Mesothelial cell of epicardium (in vitro differentiated cells): Measurements from ENCODE around the gene TTLL11. TPM values are rescaled to one million over a fixed set of nuclear protein-coding genes. Genes with fewer than 3 reads are reported as not detected.
"Not testable (repeated sequence)": the region's sequence is repeated elsewhere in the genome, so short reads cannot be mapped to it uniquely, and the experiment has no call there.

Experiments
- DNase-seq, 2 experiments: peaks; one replicate each; pipeline ENCODE4 v3.0.0; 2021; ENCODE audit warnings: low spot score in 2 of 2; ENCODE audit not compliant: unreplicated experiment in 2 of 2
- H3K27ac Mint-ChIP-seq: 2 replicates; pipeline ENCODE4 v1.8.0; 2021; ENCODE audit warnings: mixed read lengths
- H3K27me3 Mint-ChIP-seq: 2 replicates; pipeline ENCODE4 v1.8.0; 2021; ENCODE audit warnings: low read depth, mixed read lengths
- H3K36me3 Mint-ChIP-seq: 2 replicates; pipeline ENCODE4 v1.8.0; 2021; ENCODE audit warnings: mixed read lengths
- H3K4me1 Mint-ChIP-seq: 2 replicates; pipeline ENCODE4 v1.8.0; 2021; ENCODE audit warnings: mixed read lengths
- H3K4me3 Mint-ChIP-seq: 2 replicates; pipeline ENCODE4 v1.8.0; 2021; ENCODE audit warnings: mild to moderate bottlenecking, moderate library complexity, mixed read lengths
- H3K9me3 Mint-ChIP-seq: 2 replicates; pipeline ENCODE4 v1.8.0; 2021; ENCODE audit warnings: mixed read lengths
- total RNA-seq: library from RNA; stranded (reverse); gene quantifications from 3 replicates; pipeline ENCODE4 v1.2.1, GENCODE V29; 2021
- TF ChIP-seq, protein P1 (sequence below): fragments of 200-600 bp; sonication (generic); IDR thresholded peaks from one replicate; pipeline ENCODE4 v1.5.0; 2021; ENCODE audit warnings: antibody characterized with exemption; ENCODE audit not compliant: unreplicated experiment

TTLL11 gene
- total RNA-seq, 1 donor from 2014 or later = 4.8 TPM

DNA sequence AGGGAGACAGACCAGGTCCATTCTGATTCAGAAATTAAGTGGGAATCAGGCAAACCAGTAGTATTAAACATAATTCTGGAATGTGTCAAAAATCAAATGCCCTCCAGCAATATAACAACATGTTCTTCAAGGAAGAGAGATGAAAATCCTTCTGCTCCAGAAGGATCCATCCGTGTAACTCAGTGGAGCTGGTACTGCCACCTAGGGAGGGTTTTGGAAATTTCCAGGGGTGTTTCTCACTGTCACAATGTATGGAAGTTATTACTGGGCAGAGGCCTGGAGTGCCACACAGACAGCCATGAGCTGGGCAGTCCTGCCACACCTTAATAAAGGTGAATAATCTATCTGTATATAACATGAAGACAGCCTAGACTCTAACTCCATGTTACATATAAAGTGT is 87.5 kb downstream of the TTLL11 start:
- Mint-ChIP-seq H3K36me3 (no peaks in the 10 kb centered on the region), H3K27ac (no peak overlapping the region), H3K4me3 (no peak overlapping the region), H3K4me1 (no peaks in the 10 kb centered on the region), H3K27me3 (peaks cover 6% of the 10 kb centered on the region), H3K9me3 (no peaks in the 10 kb centered on the region)
- no peak for DNase-seq
- TF ChIP-seq, protein P1, sequence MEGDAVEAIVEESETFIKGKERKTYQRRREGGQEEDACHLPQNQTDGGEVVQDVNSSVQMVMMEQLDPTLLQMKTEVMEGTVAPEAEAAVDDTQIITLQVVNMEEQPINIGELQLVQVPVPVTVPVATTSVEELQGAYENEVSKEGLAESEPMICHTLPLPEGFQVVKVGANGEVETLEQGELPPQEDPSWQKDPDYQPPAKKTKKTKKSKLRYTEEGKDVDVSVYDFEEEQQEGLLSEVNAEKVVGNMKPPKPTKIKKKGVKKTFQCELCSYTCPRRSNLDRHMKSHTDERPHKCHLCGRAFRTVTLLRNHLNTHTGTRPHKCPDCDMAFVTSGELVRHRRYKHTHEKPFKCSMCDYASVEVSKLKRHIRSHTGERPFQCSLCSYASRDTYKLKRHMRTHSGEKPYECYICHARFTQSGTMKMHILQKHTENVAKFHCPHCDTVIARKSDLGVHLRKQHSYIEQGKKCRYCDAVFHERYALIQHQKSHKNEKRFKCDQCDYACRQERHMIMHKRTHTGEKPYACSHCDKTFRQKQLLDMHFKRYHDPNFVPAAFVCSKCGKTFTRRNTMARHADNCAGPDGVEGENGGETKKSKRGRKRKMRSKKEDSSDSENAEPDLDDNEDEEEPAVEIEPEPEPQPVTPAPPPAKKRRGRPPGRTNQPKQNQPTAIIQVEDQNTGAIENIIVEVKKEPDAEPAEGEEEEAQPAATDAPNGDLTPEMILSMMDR = no peak

DNA sequence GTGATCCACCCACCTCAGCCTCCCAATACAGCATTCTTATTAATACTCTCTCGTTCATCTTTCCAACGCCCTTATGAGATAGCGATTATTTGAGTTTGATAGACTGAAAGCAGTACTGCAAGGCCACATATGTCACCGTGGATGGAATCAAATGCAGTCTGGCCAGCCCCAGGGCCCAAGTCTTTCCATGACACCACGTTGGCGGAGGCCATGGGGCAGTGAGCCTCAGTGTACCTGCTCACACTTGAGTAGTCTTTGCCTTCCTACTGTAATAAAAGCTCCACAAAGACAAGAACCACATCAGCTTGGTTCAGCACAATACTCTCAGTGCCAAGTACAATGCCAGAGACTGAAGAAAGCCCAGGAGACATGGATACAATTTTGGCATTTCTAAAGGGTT is 88.5 kb downstream of the TTLL11 start:
- DNase-seq = no peak
- no peak overlapping the region for H3K4me3 Mint-ChIP-seq
- H3K27ac Mint-ChIP-seq = no peak overlapping the region
- H3K27me3 Mint-ChIP-seq = peaks cover 6% of the 10 kb centered on the region
- no peaks in the 10 kb centered on the region for H3K4me1 Mint-ChIP-seq
- no peaks in the 10 kb centered on the region for H3K36me3 Mint-ChIP-seq
- TF ChIP-seq, protein P1 = no peak
- no peaks in the 10 kb centered on the region for H3K9me3 Mint-ChIP-seq

DNA sequence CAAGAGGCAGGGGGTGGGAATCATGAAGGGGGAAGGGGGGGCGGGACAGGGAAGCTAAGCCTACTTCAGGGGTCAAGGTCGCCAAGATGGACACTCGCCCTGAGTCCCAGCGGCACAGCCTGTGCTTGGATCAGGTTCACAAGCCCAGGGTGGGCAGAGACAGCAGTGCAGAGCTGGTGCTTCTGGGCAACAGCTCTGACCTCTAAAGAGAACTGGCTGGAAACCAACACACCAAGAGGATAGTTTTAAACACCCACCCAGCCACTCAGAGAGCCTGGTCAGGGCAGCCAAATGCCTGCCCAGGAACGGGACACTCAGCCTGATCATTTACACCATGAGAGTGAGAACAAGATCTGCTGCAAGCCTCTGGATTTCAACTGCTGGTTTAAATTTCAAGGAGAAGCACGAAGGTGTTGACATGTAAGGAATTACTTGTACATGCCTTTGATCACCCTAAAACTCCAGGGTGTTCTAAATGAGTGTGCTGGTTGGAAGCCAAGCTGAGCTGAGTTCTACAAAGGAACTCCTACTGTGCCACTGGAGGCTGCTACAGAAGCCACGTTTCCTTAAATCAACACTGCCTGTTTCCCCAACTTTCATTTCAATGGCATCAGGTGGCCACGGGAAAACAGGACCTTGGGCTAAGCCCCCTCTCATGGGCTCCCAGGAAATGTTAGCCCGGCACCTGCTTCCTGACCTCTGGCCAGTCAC is 91.5 kb downstream of the TTLL11 start:
- Mint-ChIP-seq H3K27me3 (peaks cover 2% of the 10 kb centered on the region), H3K4me1 (no peaks in the 10 kb centered on the region), H3K27ac (no peak overlapping the region), H3K9me3 (no peaks in the 10 kb centered on the region), H3K36me3 (no peaks in the 10 kb centered on the region), H3K4me3 (no peak overlapping the region)
- DNase-seq = no peak
- TF ChIP-seq, protein P1 = no peak

DNA sequence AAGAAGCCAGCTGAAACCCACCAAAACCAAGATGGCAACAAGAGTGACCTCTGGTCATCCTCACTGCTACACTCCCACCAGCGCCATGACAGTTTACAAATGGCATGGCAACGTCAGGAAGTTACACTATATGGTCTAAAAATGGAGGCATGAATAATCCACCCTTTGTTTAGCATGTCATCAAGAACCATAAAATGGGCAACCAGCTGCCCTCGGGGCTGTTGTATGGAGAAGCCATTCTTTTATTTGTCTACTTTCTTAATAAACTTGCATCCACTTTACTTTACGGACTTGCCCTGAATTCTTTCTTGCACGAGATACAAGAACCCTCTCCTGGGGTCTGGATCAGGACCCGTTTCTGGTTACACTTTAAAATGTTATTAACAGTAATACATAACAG is 92.6 kb downstream of the TTLL11 start:
- not testable (repeated sequence) for H3K36me3 Mint-ChIP-seq, H3K4me3 Mint-ChIP-seq, H3K9me3 Mint-ChIP-seq, DNase-seq, H3K27me3 Mint-ChIP-seq, H3K4me1 Mint-ChIP-seq, H3K27ac Mint-ChIP-seq

DNA sequence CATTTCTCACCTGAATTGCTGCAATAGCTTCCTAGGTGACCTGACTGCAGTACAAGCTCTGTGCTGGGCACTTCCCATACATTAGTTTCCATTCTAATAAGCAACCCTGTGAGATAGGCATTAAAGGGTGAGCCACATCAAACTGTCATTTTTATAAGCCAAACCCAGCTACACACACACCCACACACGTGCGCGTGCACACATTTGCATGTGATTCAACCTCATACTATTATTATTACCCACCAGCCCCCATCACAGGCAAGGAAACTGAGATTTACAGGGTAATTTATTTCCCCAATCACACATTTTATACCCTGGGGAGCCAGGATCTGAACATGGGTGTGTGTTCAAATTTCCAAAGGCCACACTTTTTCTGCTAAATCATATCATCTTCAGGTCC is 93.6 kb downstream of the TTLL11 start:
- no peak overlapping the region for H3K27ac Mint-ChIP-seq
- H3K27me3 Mint-ChIP-seq = peaks cover 2% of the 10 kb centered on the region
- H3K4me3 Mint-ChIP-seq = no peak overlapping the region
- H3K4me1 Mint-ChIP-seq = no peaks in the 10 kb centered on the region
- TF ChIP-seq, protein P1 = no peak
- no peaks in the 10 kb centered on the region for H3K9me3 Mint-ChIP-seq
- no peak for DNase-seq
- no peaks in the 10 kb centered on the region for H3K36me3 Mint-ChIP-seq

DNA sequence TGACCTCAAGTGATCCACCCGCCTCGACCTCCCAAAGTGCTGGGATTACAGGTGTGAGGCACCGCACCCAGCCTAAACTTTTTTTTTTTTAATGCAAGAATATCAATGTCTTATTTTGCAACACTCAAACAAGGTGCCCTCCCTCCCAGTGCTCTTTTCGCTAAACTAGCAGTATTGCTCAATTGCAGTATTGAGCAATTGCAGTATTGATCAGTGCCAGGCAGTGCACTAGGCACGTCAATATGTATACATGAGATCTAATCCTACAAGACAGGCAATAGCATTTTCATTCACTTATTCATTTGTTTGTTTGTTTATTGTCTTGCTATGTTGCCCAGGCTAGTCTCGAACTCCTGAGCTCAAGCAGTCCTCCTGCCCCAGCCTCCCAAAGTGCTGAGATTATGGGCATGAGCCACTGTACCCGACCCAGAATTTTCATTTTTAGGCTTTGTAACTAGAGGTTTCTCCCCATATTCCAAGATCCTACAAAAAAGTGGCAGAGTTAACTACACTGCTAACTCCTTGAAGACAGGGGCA is 94.5 kb downstream of the TTLL11 start:
- no peak for DNase-seq
- Mint-ChIP-seq H3K36me3 (no peaks in the 10 kb centered on the region), H3K27me3 (peaks cover 2% of the 10 kb centered on the region), H3K27ac (no peak overlapping the region), H3K4me3 (no peak overlapping the region), H3K9me3 (no peaks in the 10 kb centered on the region), H3K4me1 (no peaks in the 10 kb centered on the region)
- TF ChIP-seq, protein P1 = no peak
